Stimulated activated CD8-positive, alpha-beta memory T cell treated with anti-CD3 and anti-CD28 coated beads, Interleukin-4, amount 100 ng/mL, for 48 hours (primary cell): ENCODE measurements around the gene LSMEM2.
"Not testable (repeated sequence)": the region's sequence is repeated elsewhere in the genome, so short reads cannot be mapped to it uniquely, and the experiment has no call there.

Experiments
- DNase-seq: peaks from one replicate; pipeline ENCODE4 v3.0.0-alpha.2; 2020

The LSMEM2 gene

GRCh38 chr3:50246517-50246954, 32.4 kb upstream of the LSMEM2 start:
- DNase-seq: peak; percentile 90

GRCh38 chr3:50248387-50248786, 30.5 kb upstream of the LSMEM2 start:
- no peak for DNase-seq

- DNase-seq: no peak
Measured at GRCh38 chr3:50249457-50249856, 29.4 kb upstream of the LSMEM2 start.

GRCh38 chr3:50250514-50250913, 28.4 kb upstream of the LSMEM2 start:
- no peak for DNase-seq

GRCh38 chr3:50251220-50251619, 27.7 kb upstream of the LSMEM2 start:
- peak; percentile 76 for DNase-seq

- no peak for DNase-seq
Measured at GRCh38 chr3:50254577-50255250, 24.2 kb upstream of the LSMEM2 start.

- no peak for DNase-seq
Measured at GRCh38 chr3:50255251-50255615, 23.7 kb upstream of the LSMEM2 start.

- DNase-seq: peak; percentile 76
Measured at GRCh38 chr3:50256978-50257890, 21.7 kb upstream of the LSMEM2 start.

- DNase-seq: no peak
Measured at GRCh38 chr3:50258029-50258680, 20.7 kb upstream of the LSMEM2 start.

GRCh38 chr3:50258979-50259378, 19.9 kb upstream of the LSMEM2 start:
- DNase-seq: no peak

GRCh38 chr3:50259432-50260026, 19.4 kb upstream of the LSMEM2 start:
- no peak for DNase-seq

- peak; percentile 91 for DNase-seq
Measured at GRCh38 chr3:50260027-50260941, 18.6 kb upstream of the LSMEM2 start.

- no peak for DNase-seq
Measured at GRCh38 chr3:50260942-50261441, 17.9 kb upstream of the LSMEM2 start.

GRCh38 chr3:50261505-50261904, 17.4 kb upstream of the LSMEM2 start:
- no peak for DNase-seq

GRCh38 chr3:50262200-50262599, 16.7 kb upstream of the LSMEM2 start:
- DNase-seq: not testable (repeated sequence)

GRCh38 chr3:50262778-50263177, 16.1 kb upstream of the LSMEM2 start:
- DNase-seq: no peak

- no peak for DNase-seq
Measured at GRCh38 chr3:50263478-50264382, 15.2 kb upstream of the LSMEM2 start.

GRCh38 chr3:50264383-50264963, 14.4 kb upstream of the LSMEM2 start:
- DNase-seq: no peak

- DNase-seq: no peak
Measured at GRCh38 chr3:50264964-50265485, 13.9 kb upstream of the LSMEM2 start.

- DNase-seq: no peak
Measured at GRCh38 chr3:50265571-50265970, 13.3 kb upstream of the LSMEM2 start.
